Brain microvascular endothelial cell (primary cell): ENCODE measurements around the gene ACTRT2.

Source experiments
- DNase-seq: peaks from one replicate; pipeline ENCODE4 v3.0.0-alpha.2; 2020
- H3K27ac ChIP-seq: fragments of 250-450 bp; sonication (Bioruptor Pico); 2 replicates; pipeline ENCODE4 v1.5.1; 2020; ENCODE audit warnings: mild to moderate bottlenecking, moderate library complexity
- H3K27me3 ChIP-seq: fragments of 250-450 bp; sonication (Bioruptor Pico); replicated peaks from 2 replicates; pipeline ENCODE4 v1.5.1; 2020; ENCODE audit warnings: mild to moderate bottlenecking
- H3K36me3 ChIP-seq: fragments of 250-450 bp; sonication (Bioruptor Pico); replicated peaks from 2 replicates; pipeline ENCODE4 v1.5.1; 2020; ENCODE audit warnings: mild to moderate bottlenecking
- H3K4me3 ChIP-seq: 2 replicates; pipeline ENCODE4 v1.5.1; 2011; ENCODE audit warnings: low read depth, mild to moderate bottlenecking, control low read depth, low read length, moderate library complexity
- in situ Hi-C: cut with HindIII; loops from 2 replicates; pipeline ENCODE4 v1.10.0; 2017; ENCODE audit warnings: low sequenced_read_pairs, low pct_ligation_motif_present
- TF ChIP-seq, protein P1 (sequence below): IDR thresholded peaks from 2 replicates; pipeline ENCODE4 v1.5.1; 2011; ENCODE audit warnings: low read depth, mild to moderate bottlenecking, moderate library complexity, low read length, control low read depth, inconsistent platforms; ENCODE audit errors: missing control alignments

ACTRT2 gene

DNA sequence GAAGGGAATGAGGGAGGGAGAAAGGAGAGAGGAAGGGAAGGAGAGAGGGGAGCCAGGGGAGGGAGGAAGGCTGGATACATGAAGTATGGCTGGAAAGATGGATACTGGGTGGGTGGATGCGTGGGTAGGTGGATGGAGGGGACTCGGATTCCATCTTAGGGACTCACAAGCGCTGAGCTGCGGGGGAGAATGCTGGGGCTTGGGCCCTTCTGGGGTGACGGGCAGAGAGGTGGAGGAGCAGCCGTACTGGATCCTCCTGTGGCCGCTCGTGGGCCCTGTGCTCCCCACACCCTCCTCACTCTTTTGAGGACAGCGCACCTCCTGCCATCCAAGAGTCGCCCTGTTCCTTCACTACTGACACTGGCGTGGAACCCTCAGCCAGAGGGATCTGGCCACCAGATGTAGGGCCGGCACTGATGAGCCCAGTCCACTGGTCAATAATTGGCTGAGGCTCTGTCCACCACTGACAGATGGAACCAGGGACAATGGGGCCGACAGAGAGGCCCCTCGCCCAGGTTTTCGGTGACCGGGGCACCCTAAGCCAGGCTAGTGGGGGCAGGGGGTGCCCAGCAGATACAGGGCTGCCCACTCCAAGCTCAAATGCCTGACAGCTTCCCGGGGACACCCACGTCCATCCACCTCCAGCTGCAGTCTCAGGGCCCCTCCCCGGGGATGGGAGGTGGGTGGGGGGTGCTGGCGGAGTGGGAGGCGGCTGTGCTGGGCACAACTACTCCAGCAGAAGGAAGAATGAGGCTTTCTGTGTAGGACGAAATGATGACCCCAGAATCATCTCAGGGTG lies 4.4 kb upstream of the ACTRT2 start:
- DNase-seq: no peak
- Histone ChIP-seq H3K27me3 (no peaks in the 10 kb centered on the region), H3K27ac (no peak overlapping the region), H3K36me3 (no peaks in the 10 kb centered on the region), H3K4me3 (no peak overlapping the region)
- TF ChIP-seq, protein P1, sequence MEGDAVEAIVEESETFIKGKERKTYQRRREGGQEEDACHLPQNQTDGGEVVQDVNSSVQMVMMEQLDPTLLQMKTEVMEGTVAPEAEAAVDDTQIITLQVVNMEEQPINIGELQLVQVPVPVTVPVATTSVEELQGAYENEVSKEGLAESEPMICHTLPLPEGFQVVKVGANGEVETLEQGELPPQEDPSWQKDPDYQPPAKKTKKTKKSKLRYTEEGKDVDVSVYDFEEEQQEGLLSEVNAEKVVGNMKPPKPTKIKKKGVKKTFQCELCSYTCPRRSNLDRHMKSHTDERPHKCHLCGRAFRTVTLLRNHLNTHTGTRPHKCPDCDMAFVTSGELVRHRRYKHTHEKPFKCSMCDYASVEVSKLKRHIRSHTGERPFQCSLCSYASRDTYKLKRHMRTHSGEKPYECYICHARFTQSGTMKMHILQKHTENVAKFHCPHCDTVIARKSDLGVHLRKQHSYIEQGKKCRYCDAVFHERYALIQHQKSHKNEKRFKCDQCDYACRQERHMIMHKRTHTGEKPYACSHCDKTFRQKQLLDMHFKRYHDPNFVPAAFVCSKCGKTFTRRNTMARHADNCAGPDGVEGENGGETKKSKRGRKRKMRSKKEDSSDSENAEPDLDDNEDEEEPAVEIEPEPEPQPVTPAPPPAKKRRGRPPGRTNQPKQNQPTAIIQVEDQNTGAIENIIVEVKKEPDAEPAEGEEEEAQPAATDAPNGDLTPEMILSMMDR: no peak
- in situ Hi-C loops: no loop called here

- Histone ChIP-seq H3K27ac (no peak overlapping the region), H3K36me3 (no peaks in the 10 kb centered on the region), H3K27me3 (no peaks in the 10 kb centered on the region), H3K4me3 (no peak overlapping the region)
- no peak for DNase-seq
- TF ChIP-seq, protein P1: no peak
- in situ Hi-C loops: no loop called here
These were observed 3.7 kb upstream of the ACTRT2 start for GRCh38 chr1:3017440-3018050.

DNA sequence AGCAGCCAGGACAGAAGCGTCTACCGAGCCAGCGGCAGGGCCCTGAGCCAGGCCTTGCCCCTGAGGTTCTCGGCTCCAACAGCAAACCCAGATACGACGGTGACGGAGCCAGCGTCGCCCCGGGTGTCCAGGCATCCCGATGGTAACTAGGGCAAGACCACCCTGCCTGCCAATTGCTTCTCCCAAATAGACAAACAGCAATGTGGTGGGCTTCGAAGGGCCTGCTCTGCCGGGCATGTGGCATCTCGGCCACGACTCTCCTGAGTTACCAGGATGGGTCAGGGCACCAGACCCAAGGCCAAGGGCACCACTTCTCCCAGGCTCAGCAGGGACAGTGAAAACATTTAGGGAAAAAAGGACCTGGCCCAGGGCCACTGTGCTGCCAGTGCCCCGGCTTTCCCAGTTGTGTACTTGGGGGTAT lies 3.2 kb upstream of the ACTRT2 start:
- Histone ChIP-seq H3K27ac (no peak overlapping the region), H3K27me3 (no peaks in the 10 kb centered on the region), H3K4me3 (no peak overlapping the region), H3K36me3 (no peaks in the 10 kb centered on the region)
- in situ Hi-C loops: no loop called here
- no peak for DNase-seq
- TF ChIP-seq, protein P1: no peak

GRCh38 chr1:3018576-3018975 lies 2.7 kb upstream of the ACTRT2 start:
- TF ChIP-seq, protein P1: no peak
- Histone ChIP-seq H3K36me3 (no peaks in the 10 kb centered on the region), H3K4me3 (no peak overlapping the region), H3K27ac (no peak overlapping the region), H3K27me3 (no peaks in the 10 kb centered on the region)
- in situ Hi-C loops: no loop called here
- no peak for DNase-seq

DNA sequence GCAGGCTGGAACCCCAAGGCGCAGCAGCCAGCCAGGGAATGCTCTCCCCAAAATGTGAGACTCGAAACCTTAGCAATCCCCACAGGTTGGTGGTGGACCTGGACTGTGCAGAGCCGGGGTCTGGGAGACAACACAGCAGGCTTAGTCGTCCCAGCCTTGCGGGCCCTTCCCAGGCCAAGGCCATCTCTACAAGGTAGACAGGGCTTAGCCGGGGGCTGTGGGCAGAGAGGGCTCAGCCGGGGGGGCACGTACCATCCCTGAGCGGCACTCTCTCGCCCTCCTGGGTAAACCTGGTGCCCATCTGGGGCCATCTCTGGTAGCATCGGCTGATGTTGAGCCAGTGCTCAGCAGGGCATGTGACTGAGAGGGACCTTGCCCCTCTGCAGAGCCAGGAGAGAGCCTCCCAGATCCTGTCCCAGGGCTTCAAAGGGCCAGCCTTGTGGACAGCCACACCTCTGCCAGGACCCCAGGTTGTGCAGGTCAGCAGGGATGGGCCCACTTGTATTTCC lies 2.2 kb upstream of the ACTRT2 start:
- no peak for DNase-seq
- in situ Hi-C loops: no loop called here
- H3K27ac ChIP-seq: no peak overlapping the region
- H3K27me3 ChIP-seq: no peaks in the 10 kb centered on the region
- H3K4me3 ChIP-seq: no peak overlapping the region
- TF ChIP-seq, protein P1: no peak
- no peaks in the 10 kb centered on the region for H3K36me3 ChIP-seq
